GM19193 (cell line): Measurements from ENCODE around the gene NVL.
A peak's percentile ranks its signal among the peaks of the same experiment; 100 is the strongest.

Experiments
- POLR2A ChIP-seq: IDR thresholded peaks from 4 replicates; pipeline ENCODE4 v1.6.1; 2011; ENCODE audit not compliant: insufficient read depth, insufficient read length; ENCODE audit errors: extremely low read depth

Gene NVL

DNA sequence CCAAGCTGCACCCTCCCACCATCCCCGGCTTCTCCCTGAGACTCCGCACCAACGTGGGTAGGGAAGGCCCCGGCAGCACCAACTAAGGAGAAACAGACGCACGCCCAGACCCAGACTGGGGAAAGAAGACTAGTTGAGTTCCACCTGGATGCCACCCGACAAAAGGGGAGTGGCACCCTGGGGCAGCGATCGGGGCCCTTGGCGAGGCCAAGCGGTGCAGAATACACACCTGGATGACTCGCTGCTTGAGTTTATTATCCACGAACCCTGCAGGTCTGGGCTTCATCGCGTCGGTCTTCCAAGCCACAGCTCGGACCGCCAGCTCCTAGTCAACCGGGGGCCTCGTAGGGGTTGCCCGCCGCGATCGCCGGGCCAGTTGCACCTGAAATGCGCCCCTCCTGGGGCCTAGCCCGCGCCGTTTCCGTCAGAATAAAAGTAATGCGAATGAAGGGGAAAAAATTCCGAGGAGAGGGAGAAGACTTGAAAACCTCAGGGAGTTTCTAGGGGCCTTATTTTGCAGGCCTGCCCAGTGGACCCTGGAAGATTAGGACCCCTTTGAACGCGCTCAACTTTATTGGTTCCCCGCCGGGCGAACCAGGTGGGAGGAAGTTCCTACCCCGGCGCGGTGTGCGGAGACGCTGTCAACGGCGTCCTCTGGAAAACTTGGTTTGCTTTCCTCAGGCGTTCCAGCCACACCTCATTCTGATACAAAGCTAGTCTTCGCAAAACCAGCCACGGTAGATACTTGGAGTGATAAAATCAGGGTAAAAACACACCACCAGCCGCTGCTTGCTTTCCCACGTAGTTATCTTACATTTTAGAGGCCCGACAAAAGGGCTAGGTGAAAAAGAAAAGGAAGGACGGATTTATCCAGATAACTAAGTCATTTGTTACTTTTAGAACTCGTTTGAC is at the start of gene NVL:
TSS of gene NVL (minus strand) at position 331 of the 912 bp plus-strand sequence. CDS start at position 286, 45 bp downstream.
- TF ChIP-seq POLR2A = peak; percentile 85

DNA sequence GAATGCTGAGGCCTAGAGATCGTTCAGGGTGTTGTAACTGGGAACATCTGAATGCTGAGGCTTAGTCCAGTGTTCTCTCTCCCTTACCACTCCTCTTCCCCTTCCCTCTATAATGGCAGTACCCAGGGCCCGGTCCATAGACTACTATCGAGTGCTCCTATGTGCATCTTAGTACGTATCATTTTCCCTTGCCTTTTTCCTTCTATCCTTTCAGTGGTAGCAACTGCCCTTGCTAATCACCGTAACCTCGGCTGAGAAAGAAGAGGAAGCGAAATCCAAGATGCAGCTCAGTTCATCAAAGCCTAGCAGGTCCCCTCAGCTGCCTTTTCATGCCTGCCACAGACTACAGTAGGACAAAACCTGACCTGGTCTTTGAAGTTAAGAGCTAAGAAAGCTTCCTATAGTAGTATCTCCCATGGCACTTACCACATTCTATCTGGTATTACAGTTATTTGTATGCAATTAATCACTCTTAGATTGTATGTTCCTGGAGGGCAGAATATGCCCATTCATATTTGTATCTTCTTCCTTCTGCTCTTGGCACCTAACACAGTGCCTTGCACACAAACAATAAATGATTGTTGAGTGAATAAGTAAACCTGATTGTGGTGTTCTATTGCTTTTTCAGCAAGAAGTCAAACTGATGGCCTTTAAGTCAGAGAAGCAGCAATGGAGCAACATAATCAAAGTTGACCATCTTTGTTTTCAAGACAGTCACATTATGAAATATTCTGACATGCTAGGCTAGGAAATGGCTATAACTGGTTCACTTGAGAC is 49.1 kb upstream of the NVL start:
- no peak for TF ChIP-seq POLR2A

- TF ChIP-seq POLR2A = no peak
These were observed 47.7 kb upstream of the NVL start for GRCh38 chr1:224377676-224378006.

GRCh38 chr1:224375059-224375458 is 45.1 kb upstream of the NVL start:
- TF ChIP-seq POLR2A = no peak

DNA sequence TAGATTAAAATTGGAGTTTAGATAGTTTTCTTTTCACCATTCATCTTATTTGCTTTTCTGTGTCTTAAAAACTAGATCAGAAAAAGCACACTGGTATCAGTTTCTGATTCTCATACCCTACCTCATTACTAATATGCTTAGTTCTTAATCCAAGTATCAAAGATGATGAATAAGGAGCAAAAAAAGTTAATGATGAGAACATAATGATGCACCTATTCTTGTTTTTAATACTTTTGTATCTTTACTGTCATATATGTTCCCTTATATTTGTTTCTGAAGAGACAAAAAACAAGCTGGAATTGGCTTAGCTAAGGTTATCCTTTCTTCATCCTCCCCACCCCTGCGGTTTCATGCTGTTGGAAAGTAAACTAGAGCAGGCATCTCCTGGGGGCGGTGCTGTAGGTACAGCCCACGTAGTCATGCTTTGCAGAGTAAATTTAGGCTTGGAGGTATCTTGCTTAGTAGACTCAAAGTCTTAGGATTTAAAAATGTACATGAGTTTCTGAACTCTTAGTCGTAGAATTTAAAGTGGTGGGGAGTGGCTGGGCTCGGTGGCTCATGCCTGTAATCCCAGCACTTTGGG is 43.1 kb upstream of the NVL start:
- TF ChIP-seq POLR2A = no peak

DNA sequence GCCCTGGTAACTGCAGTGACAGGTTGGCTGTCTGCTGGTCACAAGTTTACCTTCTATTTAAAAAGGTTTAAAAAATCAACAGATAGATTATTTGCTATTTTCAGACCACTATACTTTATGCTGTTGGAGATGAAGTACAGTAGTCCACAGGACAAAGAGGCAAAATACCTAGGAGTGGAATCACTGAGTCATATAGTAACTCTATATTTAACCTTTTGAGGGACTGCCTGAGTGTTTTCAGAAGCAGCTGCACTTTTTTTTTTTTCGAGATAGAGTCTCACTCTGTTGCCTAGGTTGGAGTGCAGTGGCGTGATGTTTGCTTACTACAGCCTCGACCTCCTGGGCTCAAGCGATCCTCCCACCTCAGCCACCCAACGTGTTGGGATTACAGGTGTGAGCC is 38.4 kb upstream of the NVL start:
- TF ChIP-seq POLR2A = no peak

GRCh38 chr1:224359207-224359606 is 29.2 kb upstream of the NVL start:
- TF ChIP-seq POLR2A = no peak

DNA sequence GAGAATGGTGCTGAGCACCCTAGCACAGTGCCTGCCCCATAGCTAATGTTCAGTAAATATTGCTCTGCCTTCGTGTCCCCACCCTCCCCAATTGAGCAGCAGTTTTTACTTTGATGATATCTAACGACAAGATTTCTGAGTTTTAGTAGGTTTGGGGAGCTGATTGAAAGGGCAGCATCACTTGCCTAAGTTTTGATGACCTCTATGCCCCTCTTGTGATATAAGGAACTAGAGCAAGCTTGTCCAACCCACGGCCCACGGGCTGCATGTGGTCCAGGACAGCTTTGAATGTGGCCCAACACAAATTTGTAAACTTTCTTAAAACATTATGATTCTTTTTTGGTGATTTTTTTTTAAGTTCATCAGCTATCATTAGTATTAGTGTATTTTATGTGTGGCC is 28.3 kb upstream of the NVL start:
- TF ChIP-seq POLR2A = no peak

- no peak for TF ChIP-seq POLR2A
These were observed 27.7 kb upstream of the NVL start for GRCh38 chr1:224357626-224358124.

DNA sequence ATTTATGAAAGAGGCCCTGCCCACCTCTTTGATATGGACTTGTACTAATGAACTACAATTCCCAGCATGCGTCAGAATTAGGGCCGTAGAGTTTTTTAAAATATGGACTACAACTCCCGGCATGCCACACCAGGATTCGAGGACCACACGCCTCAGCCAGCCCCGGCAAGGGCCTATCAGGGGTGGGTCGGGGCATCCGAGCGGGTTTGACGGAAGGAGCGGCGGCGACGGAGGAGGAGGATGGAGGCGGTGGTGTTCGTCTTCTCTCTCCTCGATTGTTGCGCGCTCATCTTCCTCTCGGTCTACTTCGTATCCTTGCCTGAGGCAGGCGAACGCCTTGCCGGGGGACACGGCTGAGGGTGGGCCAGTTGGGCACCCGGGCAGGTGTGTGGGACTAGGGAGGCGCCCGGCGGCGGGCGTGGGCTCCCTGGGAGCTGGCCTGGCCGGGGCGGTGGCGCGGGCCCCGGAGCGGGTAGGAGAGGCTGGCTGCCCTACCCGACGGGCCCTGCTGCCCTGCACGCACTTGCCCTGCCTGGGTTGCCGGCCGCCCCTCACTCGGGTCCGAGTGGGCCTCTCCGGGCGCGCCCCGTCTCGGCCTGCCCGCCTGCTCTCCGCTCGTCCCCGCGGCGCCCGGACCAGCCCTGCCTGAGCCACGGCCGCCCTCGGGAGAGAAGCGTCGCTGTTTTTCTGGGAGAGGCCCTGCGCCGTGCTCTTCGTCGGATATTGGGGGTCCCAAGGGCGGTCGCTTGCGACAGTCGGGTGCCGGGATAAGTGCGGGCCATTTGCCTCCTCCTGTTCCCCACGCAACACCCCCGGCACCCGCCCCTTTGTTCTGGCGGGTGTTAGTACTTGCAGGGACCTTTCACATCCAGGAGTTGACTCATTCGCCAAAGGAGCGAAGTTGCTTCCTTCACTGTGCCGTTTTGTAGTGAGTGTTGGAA is 27.0 kb upstream of the NVL start, which contains the start of gene CNIH4:
TSS of gene CNIH4 (plus strand) at position 195 of the 941 bp plus-strand sequence. CDS start at position 241, 46 bp downstream.
- peak; percentile 77 for TF ChIP-seq POLR2A

GRCh38 chr1:224353975-224354925 is 24.3 kb upstream of the NVL start:
- TF ChIP-seq POLR2A = no peak

DNA sequence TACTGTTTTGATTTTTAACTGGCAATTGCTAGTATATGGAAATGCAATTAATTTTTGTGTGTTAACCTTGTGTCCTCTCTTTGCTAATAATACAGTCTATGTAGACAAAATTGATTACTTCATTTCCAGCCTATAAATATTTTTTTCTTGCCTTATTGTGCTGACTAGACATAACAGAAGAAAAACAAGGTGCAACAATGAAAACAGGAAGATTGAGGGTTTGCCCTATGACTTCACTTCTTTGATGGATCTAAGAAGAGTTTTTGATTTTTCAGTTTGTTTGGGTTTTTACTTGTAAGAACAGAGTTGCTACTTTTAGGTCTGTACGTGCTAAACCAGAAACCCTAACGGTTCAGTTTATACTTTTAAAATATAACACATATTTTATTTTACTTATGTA is 18.2 kb upstream of the NVL start:
- TF ChIP-seq POLR2A = no peak

DNA sequence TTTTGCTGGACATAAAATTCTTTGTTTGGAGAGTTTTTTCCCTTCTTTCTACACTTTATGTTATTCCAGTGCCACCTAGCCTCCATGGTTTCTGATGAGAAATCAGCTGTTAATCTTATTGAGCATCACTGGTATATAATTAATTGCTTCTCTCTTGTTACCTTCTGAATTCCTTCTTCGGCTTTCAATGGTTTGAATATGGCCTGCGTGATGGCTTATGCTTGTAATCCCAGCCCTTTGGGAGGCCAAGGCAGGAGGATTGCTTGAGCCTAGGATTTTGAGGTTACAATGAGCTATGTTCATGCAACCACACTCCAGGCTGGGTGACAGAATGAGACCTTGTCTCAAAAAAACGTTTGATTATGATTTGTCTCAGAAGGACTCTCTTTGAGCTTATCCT is 13.7 kb upstream of the NVL start:
- TF ChIP-seq POLR2A = no peak

GRCh38 chr1:224339442-224340033 is 9.6 kb upstream of the NVL start:
- TF ChIP-seq POLR2A = no peak
